Thyroid gland (tissue), 4 donors: ENCODE data around the gene DEFB116. TPM values are rescaled to one million over a fixed set of nuclear protein-coding genes. Genes with fewer than 3 reads are reported as not detected.

Experiments used
- DNase-seq, 2 donors: peaks; one replicate each; pipeline ENCODE4 v3.0.0-alpha.2; 2019
- H3K27ac ChIP-seq, 3 donors: fragments of 200-600 bp; sonication (generic); 1 replicate in 2 of 3; 2 replicates in 1 of 3; pipeline ENCODE4 v1.5.1; 2016 to 2019; ENCODE audit warnings: mild to moderate bottlenecking in 1 of 3, moderate library complexity in 1 of 3
- H3K27me3 ChIP-seq: fragments of 200-600 bp; sonication (generic); one replicate; pipeline ENCODE4 v1.5.1; 2019
- H3K36me3 ChIP-seq, 2 donors: fragments of 200-600 bp; sonication (generic); one replicate each; pipeline ENCODE4 v1.5.1; 2016 to 2019
- H3K4me1 ChIP-seq, 2 donors: fragments of 200-600 bp; sonication (generic); one replicate each; pipeline ENCODE4 v1.5.1; 2017 to 2019
- H3K4me3 ChIP-seq, 3 donors: fragments of 200-600 bp; sonication (generic); replicated peaks in 1 of 3; 1 replicate in 2 of 3; 2 replicates in 1 of 3; pipeline ENCODE4 v1.5.1; 2016; ENCODE audit warnings: mild to moderate bottlenecking in 1 of 3
- H3K9me3 ChIP-seq: fragments of 200-600 bp; sonication (generic); one replicate; pipeline ENCODE4 v1.5.1; 2017
- CTCF ChIP-seq, 6 experiments: fragments of 200-600 bp in 3 of 6; fragments of 450-650 bp in 3 of 6; sonication (generic) in 3 of 6; IDR thresholded peaks; one replicate each; pipeline ENCODE4 v1.5.1; 2016 to 2019; ENCODE audit warnings: antibody characterized with exemption in 6 of 6, mild to moderate bottlenecking in 2 of 6, inconsistent platforms in 1 of 6, moderate library complexity in 1 of 6
- POLR2A ChIP-seq, 2 donors: fragments of 450-650 bp; IDR thresholded peaks; one replicate each; pipeline ENCODE4 v1.6.1; 2017; ENCODE audit warnings: antibody characterized with exemption in 2 of 2, mild to moderate bottlenecking in 2 of 2, moderate library complexity in 1 of 2
- WGBS, 2 donors: methylation state at CpG; one replicate each; pipeline ENCODE4 v1.1.5; 2017; 5-methylcytosine and 5-hydroxymethylcytosine counted together
- intact Hi-C: fragments of 100-400 bp; cut with DNase I; formaldehyde crosslinking; loops from one replicate; pipeline ENCODE4 v1.15.1; 2023
- small RNA-seq: library from RNA; depleted of rRNA; stranded (forward); fragments of <200 nt; gene quantifications from one replicate; pipeline ENCODE3, GENCODE V24; 2016
- total RNA-seq, 4 donors: library from RNA; depleted of rRNA; stranded (reverse); fragments of >200 nt; gene quantifications; one replicate each; pipeline ENCODE4 v1.2.3, GENCODE V29; 2016

Gene DEFB116
- total RNA-seq, 4 donors from 2014 or later: not detected

- DNase-seq: no peak
- H3K27me3 ChIP-seq: no peaks in the 10 kb centered on the region
- no peak overlapping the region for H3K4me3 ChIP-seq
- no peak overlapping the region for H3K27ac ChIP-seq
- intact Hi-C loops: no loop called here
- H3K9me3 ChIP-seq: no peaks in the 10 kb centered on the region
- H3K4me1 ChIP-seq: no peaks in the 10 kb centered on the region
- no peaks in the 10 kb centered on the region for H3K36me3 ChIP-seq
- no peak for TF ChIP-seq POLR2A (IDR thresholded peaks at IDR 0.05)
- TF ChIP-seq CTCF (IDR thresholded peaks at IDR 0.05): no peak
- WGBS, 2 donors: 75 to 90% methylated on average over 1 of the region's 1 CpG
Measured at GRCh38 chr20:31278178-31278577, 30.2 kb downstream of the DEFB116 start.

- Histone ChIP-seq H3K4me3 (no peak overlapping the region), H3K9me3 (no peaks in the 10 kb centered on the region), H3K27me3 (no peaks in the 10 kb centered on the region), H3K27ac (no peak overlapping the region), H3K4me1 (no peaks in the 10 kb centered on the region), H3K36me3 (no peaks in the 10 kb centered on the region)
- TF ChIP-seq POLR2A (IDR thresholded peaks at IDR 0.05): no peak
- TF ChIP-seq CTCF (IDR thresholded peaks at IDR 0.05): no peak
- DNase-seq: no peak
- WGBS, 2 donors: 81 to 82% methylated on average over 18 to 20 of the region's 20 CpGs
- intact Hi-C loops: no loop called here
Measured at GRCh38 chr20:31274441-31274840, 33.9 kb downstream of the DEFB116 start.

- Histone ChIP-seq H3K4me1 (no peaks in the 10 kb centered on the region), H3K27ac (no peak overlapping the region), H3K36me3 (no peaks in the 10 kb centered on the region), H3K9me3 (no peaks in the 10 kb centered on the region), H3K4me3 (no peak overlapping the region), H3K27me3 (no peaks in the 10 kb centered on the region)
- TF ChIP-seq POLR2A (IDR thresholded peaks at IDR 0.05): no peak
- TF ChIP-seq CTCF (IDR thresholded peaks at IDR 0.05): no peak
- intact Hi-C loops: no loop called here
- no peak for DNase-seq
- WGBS, 2 donors: 68 to 78% methylated on average over 6 of the region's 6 CpGs
Measured at GRCh38 chr20:31260326-31260932, 48.0 kb downstream of the DEFB116 start.

- WGBS, 2 donors: 44 to 59% methylated on average over 2 of the region's 2 CpGs
- Histone ChIP-seq H3K4me1 (no peaks in the 10 kb centered on the region), H3K27me3 (no peaks in the 10 kb centered on the region), H3K4me3 (no peak within 1 kb of the TSS), H3K9me3 (no peaks in the 10 kb centered on the region), H3K36me3 (no peaks in the 10 kb centered on the region), H3K27ac (no peak within 1 kb of the TSS)
- no peak for DNase-seq
- intact Hi-C loops: no loop called here
- TF ChIP-seq CTCF (IDR thresholded peaks at IDR 0.05) (no peak), POLR2A (IDR thresholded peaks at IDR 0.05) (no peak)
Measured at GRCh38 chr20:31257364-31257763, 51.0 kb downstream of the DEFB116 start, which contains the start of gene DEFB115. Gene DEFB115 (plus strand): TSS chr20:31257664. CDS start chr20:31257664, 0 bp downstream.

GRCh38 chr20:31256959-31257358, 51.4 kb downstream of the DEFB116 start:
- H3K27ac ChIP-seq: no peak overlapping the region
- 37 to 38% methylated on average over 3 of the region's 3 CpGs for WGBS, 2 donors
- TF ChIP-seq CTCF (IDR thresholded peaks at IDR 0.05) (no peak), POLR2A (IDR thresholded peaks at IDR 0.05) (no peak)
- no peaks in the 10 kb centered on the region for H3K36me3 ChIP-seq
- H3K9me3 ChIP-seq: no peaks in the 10 kb centered on the region
- H3K4me1 ChIP-seq: no peaks in the 10 kb centered on the region
- no peak for DNase-seq
- H3K27me3 ChIP-seq: no peaks in the 10 kb centered on the region
- H3K4me3 ChIP-seq: no peak overlapping the region
- intact Hi-C loops: no loop called here

Small RNA genes within 50 kb of the gene (small RNA-seq; reads per million reads assigned to genes)
- not detected for gene RNA5SP480

Other genes with a start within 250 kb of the DEFB116 start
- not detected for gene DEFB115, start 50.9 kb downstream of the DEFB116 start, total RNA-seq
- not detected for gene DEFB118, start 60.0 kb upstream of the DEFB116 start, total RNA-seq
- gene DEFB119, start 82.0 kb upstream of the DEFB116 start, total RNA-seq: 1 to 10 TPM in 2 of 4 donors, not detected in 2; 2.0 to 3.1 TPM
- not detected for gene DEFB121, start 97.6 kb upstream of the DEFB116 start, total RNA-seq
- 1 to 10 TPM in 1 of 4 donors, not detected in 3; 6.9 TPM for gene DEFB123, start 132.0 kb upstream of the DEFB116 start, total RNA-seq
- not detected for gene DEFB124, start 166.5 kb upstream of the DEFB116 start, total RNA-seq
- gene REM1, start 166.7 kb upstream of the DEFB116 start, total RNA-seq: 1 to 10 TPM in 2 of 4 donors, under 1 TPM in 2; 0.54 to 3.4 (median 0.98) TPM
- gene HM13, start 205.9 kb upstream of the DEFB116 start, total RNA-seq: 100 to 1,000 TPM in 2 of 4 donors, 10 to 100 TPM in 2; 82.8 to 136 (median 111) TPM